Right lobe of liver (tissue), 4 donors: ENCODE data around the gene AP1G2.

Experiments used
- CTCF ChIP-seq, 4 donors: fragments of 200-600 bp in 3 of 4; fragments of 450-650 bp in 1 of 4; IDR thresholded peaks; one replicate each; pipeline versions ENCODE4 v1.5.1 to v1.8.0; 2016 to 2022; ENCODE audit warnings: antibody characterized with exemption in 4 of 4, mild to moderate bottlenecking in 2 of 4
- POLR2A ChIP-seq: fragments of 450-650 bp; IDR thresholded peaks from one replicate; pipeline ENCODE4 v1.6.1; 2017; ENCODE audit warnings: antibody characterized with exemption, mild to moderate bottlenecking
- donor health status: DM: no; HTN: no; CAD: no.
- donor health status: DM: no; HTN: no; CAD: no.
- donor health status: DM: no; HTN: yes; CAD: no.

- TF ChIP-seq CTCF (IDR thresholded peaks at IDR 0.05): no peak
- no peak for TF ChIP-seq POLR2A
These were observed 53.0 kb downstream of the AP1G2 start for GRCh38 chr14:23514644-23514957.
